GM12878 (cell line): ENCODE results near the gene CTSO. TPM values are rescaled to one million over a fixed set of nuclear protein-coding genes. Genes with fewer than 3 reads are reported as not detected.

ENCODE experiments used
- ATAC-seq: fragments of 200-7000 bp; cut with Tn5 transposase; 3 replicates; pipeline ENCODE4 v1.9.1; 2020; ENCODE audit warnings: mild to moderate bottlenecking, moderate library complexity
- BruUV-seq: library from RNA; stranded (reverse); fragments of 400-500 nt; replicated peaks from 2 replicates; lab custom pipeline; 2021; lab: Mats Ljungman, UMichigan
- CTCF ChIA-PET: fragments of 300-600 bp; sonication (Branson Sonifier 250); formaldehyde crosslinking; extraction: SDS; loops from one replicate; lab custom pipeline; 2021; ENCODE audit warnings: inconsistent platforms; lab: Yijun Ruan, JAX
- POLR2A ChIA-PET: fragments of 350-600 bp; formaldehyde crosslinking; extraction: SDS; loops from one replicate; lab custom pipeline; 2021; ENCODE audit warnings: inconsistent platforms; lab: Charles Lee
- RAD21 ChIA-PET: fragments of 300-600 bp; sonication (Branson Sonifier 250); formaldehyde crosslinking; loops from one replicate; lab custom pipeline; 2023; ENCODE audit warnings: antibody characterized with exemption; ENCODE audit not compliant: unreplicated experiment; lab: Charles Lee
- SMC1A ChIA-PET: fragments of 300-600 bp; sonication (Branson Sonifier 250); formaldehyde crosslinking; loops from one replicate; lab custom pipeline; 2023; ENCODE audit not compliant: unreplicated experiment, uncharacterized antibody; lab: Charles Lee
- DNase-seq: peaks from one replicate; pipeline ENCODE4 v3.0.0-alpha.2; 2011; ENCODE audit warnings: low read depth, low spot score
- FAIRE-seq: peaks from 3 replicates; lab custom pipeline; 2011; peaks lifted over from hg19 to GRCh38; lab: Jason Lieb, UNC
- H2AFZ ChIP-seq: 2 replicates; pipeline ENCODE4 v1.6.0; 2011; ENCODE audit warnings: low read depth, low read length, control low read depth; ENCODE audit not compliant: control insufficient read depth
- H3K27ac ChIP-seq: 2 replicates; pipeline ENCODE4 v1.5.1; 2011; ENCODE audit warnings: control low read depth; ENCODE audit not compliant: control insufficient read depth, insufficient read depth
- H3K27me3 ChIP-seq, 2 experiments: replicated peaks in 1 of 2; 2 replicates each; pipeline versions ENCODE4 v1.6.0 to v1.6.1; 2011; ENCODE audit warnings: low read length in 1 of 2; ENCODE audit not compliant: control insufficient read depth in 2 of 2, insufficient read depth in 2 of 2
- H3K36me3 ChIP-seq, 2 experiments: 2 replicates each; pipeline ENCODE4 v1.5.1; 2011; ENCODE audit warnings: low read length in 1 of 2; ENCODE audit not compliant: control insufficient read depth in 2 of 2, insufficient read depth in 2 of 2
- H3K4me1 ChIP-seq: 2 replicates; pipeline ENCODE4 v1.6.1; 2011; ENCODE audit warnings: mild to moderate bottlenecking, low read length, moderate library complexity, mixed read lengths; ENCODE audit not compliant: control insufficient read depth, insufficient read depth
- H3K4me2 ChIP-seq: 2 replicates; pipeline ENCODE4 v1.6.0; 2011; ENCODE audit warnings: control low read depth; ENCODE audit not compliant: control insufficient read depth, insufficient read depth
- H3K4me3 ChIP-seq: fragments of 200-600 bp; sonication (generic); 2 replicates; pipeline ENCODE4 v1.5.1; 2016
- H3K79me2 ChIP-seq: 2 replicates; pipeline ENCODE4 v1.6.0; 2011; ENCODE audit warnings: low read length; ENCODE audit not compliant: control insufficient read depth, insufficient read depth
- H3K9ac ChIP-seq: 2 replicates; pipeline ENCODE4 v1.8.0; 2011; ENCODE audit warnings: low read length, control low read depth, mixed read lengths; ENCODE audit not compliant: control insufficient read depth, insufficient read depth
- H3K9me3 ChIP-seq: replicated peaks from 3 replicates; pipeline ENCODE4 v1.5.1; 2011; ENCODE audit warnings: mild to moderate bottlenecking, low read length; ENCODE audit not compliant: control insufficient read depth, insufficient read depth
- H4K20me1 ChIP-seq: 2 replicates; pipeline ENCODE4 v1.6.0; 2011; ENCODE audit not compliant: control insufficient read depth, insufficient read depth
- BCL3 ChIP-seq: IDR thresholded peaks from 2 replicates; pipeline ENCODE4 v1.6.1; 2011; ENCODE audit warnings: borderline replicate concordance, low read depth, mild to moderate bottlenecking, moderate library complexity, low read length; ENCODE audit not compliant: insufficient read depth, poor library complexity, severe bottlenecking
- CHD4 ChIP-seq: fragments of 200-600 bp; sonication (generic); IDR thresholded peaks from 2 replicates; pipeline ENCODE4 v1.6.1; 2016; ENCODE audit warnings: mild to moderate bottlenecking
- CREB1 ChIP-seq: IDR thresholded peaks from 2 replicates; pipeline ENCODE4 v1.6.1; 2012; ENCODE audit warnings: low read depth, mild to moderate bottlenecking, inconsistent platforms
- ESRRA ChIP-seq: IDR thresholded peaks from 2 replicates; pipeline ENCODE4 v1.6.1; 2012; ENCODE audit warnings: mild to moderate bottlenecking, low read length, improper control_type of control experiment
- GATAD2B ChIP-seq: fragments of 450-650 bp; conservative IDR thresholded peaks from 2 replicates; pipeline ENCODE4 v1.6.1; 2017; ENCODE audit warnings: low read depth, mild to moderate bottlenecking, moderate library complexity
- IKZF2 ChIP-seq, 2 experiments: fragments of 450-650 bp; IDR thresholded peaks; 2 replicates each; pipeline ENCODE4 v1.6.1; 2017; ENCODE audit warnings: mild to moderate bottlenecking in 2 of 2, moderate library complexity in 2 of 2
- JUND ChIP-seq: IDR thresholded peaks from 2 replicates; pipeline ENCODE4 v1.6.1; 2012; ENCODE audit warnings: low read depth, mild to moderate bottlenecking, low read length, improper control_type of control experiment, moderate library complexity
- MTA3 ChIP-seq: IDR thresholded peaks from 2 replicates; pipeline ENCODE4 v1.6.1; 2012; ENCODE audit warnings: low read length, inconsistent platforms, borderline replicate concordance
- REST ChIP-seq: IDR thresholded peaks from 2 replicates; pipeline ENCODE4 v1.6.1; 2012; ENCODE audit warnings: mild to moderate bottlenecking, low read depth, low read length
- SMARCA5 ChIP-seq: fragments of 450-650 bp; IDR thresholded peaks from 2 replicates; pipeline ENCODE4 v1.6.1; 2017; ENCODE audit warnings: mild to moderate bottlenecking
- STAT1 ChIP-seq: fragments of 450-650 bp; conservative IDR thresholded peaks from 2 replicates; pipeline ENCODE4 v1.6.1; 2014; ENCODE audit warnings: antibody characterized with exemption, mild to moderate bottlenecking
- YBX1 ChIP-seq: fragments of 450-650 bp; IDR thresholded peaks from 2 replicates; pipeline ENCODE4 v1.6.1; 2016; ENCODE audit warnings: antibody characterized with exemption
- ZBTB4 ChIP-seq: fragments of 450-650 bp; formaldehyde crosslinking; IDR thresholded peaks from 2 replicates; pipeline ENCODE4 v1.4.0; 2022; ENCODE audit warnings: mild to moderate bottlenecking, moderate library complexity
- ZNF24 ChIP-seq: fragments of 450-650 bp; IDR thresholded peaks from 2 replicates; pipeline ENCODE4 v1.6.1; 2017; ENCODE audit warnings: antibody characterized with exemption, mild to moderate bottlenecking
- WGBS: methylation state at CpG from one replicate; pipeline ENCODE4 v1.1.6; 2016; ENCODE audit warnings: low lambda C conversion rate; ENCODE audit not compliant: insufficient replicate concordance, insufficient coverage; ENCODE audit errors: missing lambda C conversion rate; 5-methylcytosine and 5-hydroxymethylcytosine counted together
- in situ Hi-C: fragments of 300-500 bp; cut with MboI; formaldehyde crosslinking; loops from 9 replicates; pipeline ENCODE4 v1.14.3; 2018; ENCODE audit warnings: mixed read lengths
- intact Hi-C: fragments of 100-400 bp; cut with micrococcal nuclease; formaldehyde crosslinking; loops from one replicate; pipeline ENCODE4 v1.14.2; 2022; ENCODE audit not compliant: unreplicated experiment
- polyA plus RNA-seq, 11 experiments: library from polyadenylated mRNA; depleted of rRNA in 4 of 11; unstranded in 6 of 11; stranded (reverse) in 5 of 11; fragments of >200 nt; fragmentation: Nextera tagmentation in 4 of 11; fragmentation: Illumina TruSeq in 1 of 11; extraction: Ambion mirVana in 4 of 11; extraction: Trizol in 1 of 11; gene quantifications; 1 replicate in 1 of 11; 2 replicates in 10 of 11; pipeline versions ENCODE4 v1.2.1 to v1.2.3, GENCODE V29; 2011 to 2016; ENCODE audit warnings: inconsistent platforms in 2 of 11, missing spikeins in 2 of 11, low read depth in 1 of 11
- total RNA-seq, 4 experiments: library from RNA; depleted of rRNA in 3 of 4; stranded (reverse); fragments of >200 nt in 3 of 4; fragmentation: Illumina TruSeq in 1 of 4; extraction: Trizol in 1 of 4; gene quantifications; 2 replicates each; pipeline versions ENCODE4 v1.2.1 to v1.2.3, GENCODE V29; 2013 to 2021
- TF ChIP-seq, protein P1 (sequence below): IDR thresholded peaks from 2 replicates; pipeline ENCODE4 v1.6.1; 2011; ENCODE audit warnings: borderline replicate concordance, low read depth, mild to moderate bottlenecking, moderate library complexity, mixed read lengths, low read length; ENCODE audit not compliant: insufficient read depth; ENCODE audit errors: extremely low read length

CTSO gene
- total and polyA plus RNA-seq, 10 of the 15 experiments (the other 5 are each of a cell fraction or from before 2014, with no cell fraction given): 3.9 to 9.7 (median 7.0) TPM

GRCh38 chr4:155875878-155876277 is 77.8 kb downstream of the CTSO start:
- CTCF ChIA-PET: interaction anchor here (0.9 kb wide), 1 partner anchor 78 kb away, joined by 3 read pairs; the partner anchor contains the start of gene CTSO
- H3K4me1 ChIP-seq: no peaks in the 10 kb centered on the region
- POLR2A ChIA-PET: interaction anchor here (0.6 kb wide), 1 partner anchor 1257 kb away, joined by 4 read pairs; no protein-coding TSS in a partner anchor
- H3K9me3 ChIP-seq: no peaks in the 10 kb centered on the region; the same call in 2 of the 3 replicates
- H3K27ac ChIP-seq: no peak overlapping the region
- intact Hi-C loops (no loop called here), in situ Hi-C loops (no loop called here)
- H4K20me1 ChIP-seq: no peaks in the 10 kb centered on the region
- H2AFZ ChIP-seq: no peak overlapping the region
- SMC1A ChIA-PET: interaction anchor here (2.8 to 3.1 kb wide), 2 partner anchors 10 to 14 kb away, joined by 7 to 13 read pairs; no protein-coding TSS in a partner anchor
- H3K4me3 ChIP-seq: no peak overlapping the region
- WGBS: 0% methylated on average over 1 of the region's 1 CpG
- DNase-seq (no peak), ATAC-seq (no peak), FAIRE-seq (no peak)
- no peak overlapping the region for H3K4me2 ChIP-seq
- H3K79me2 ChIP-seq: no peaks in the 10 kb centered on the region
- no peaks in the 10 kb centered on the region for H3K27me3 ChIP-seq
- BruUV-seq: no TSS peak
- no peaks in the 10 kb centered on the region for H3K36me3 ChIP-seq
- RAD21 ChIA-PET: interaction anchor here (0.6 kb wide), 1 partner anchor 236 kb away, joined by 3 read pairs; no protein-coding TSS in a partner anchor
- no peak overlapping the region for H3K9ac ChIP-seq
- TF ChIP-seq CHD4 (no peak), YBX1 (no peak), GATAD2B (no peak), MTA3 (no peak), REST (no peak), SMARCA5 (no peak), IKZF2 (IDR thresholded peaks at IDR 0.05) (no peak), STAT1 (no peak), ZBTB4 (CRISPR knock-in tag) (no peak), JUND (no peak), ZNF24 (no peak), CREB1 (no peak), BCL3 (no peak), ESRRA (no peak)
- TF ChIP-seq, protein P1, sequence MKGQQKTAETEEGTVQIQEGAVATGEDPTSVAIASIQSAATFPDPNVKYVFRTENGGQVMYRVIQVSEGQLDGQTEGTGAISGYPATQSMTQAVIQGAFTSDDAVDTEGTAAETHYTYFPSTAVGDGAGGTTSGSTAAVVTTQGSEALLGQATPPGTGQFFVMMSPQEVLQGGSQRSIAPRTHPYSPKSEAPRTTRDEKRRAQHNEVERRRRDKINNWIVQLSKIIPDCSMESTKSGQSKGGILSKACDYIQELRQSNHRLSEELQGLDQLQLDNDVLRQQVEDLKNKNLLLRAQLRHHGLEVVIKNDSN: no peak
